Chondrocyte (in vitro differentiated cells): ENCODE results near the gene RFPL3. TPM values are rescaled to one million over a fixed set of nuclear protein-coding genes. Genes with fewer than 3 reads are reported as not detected.
"Not testable (repeated sequence)": the region's sequence is repeated elsewhere in the genome, so short reads cannot be mapped to it uniquely, and the experiment has no call there.

Experiments
- DNase-seq: peaks from one replicate; pipeline ENCODE4 v3.0.0; 2021; ENCODE audit warnings: mixed read lengths, low spot score
- H3K27ac Mint-ChIP-seq: one replicate; pipeline ENCODE4 v1.8.0; 2021; ENCODE audit warnings: mild to moderate bottlenecking, moderate library complexity, mixed read lengths; ENCODE audit not compliant: unreplicated experiment
- H3K27me3 Mint-ChIP-seq: 2 replicates; pipeline ENCODE4 v1.8.0; 2021; ENCODE audit warnings: low read depth, mixed read lengths
- H3K36me3 Mint-ChIP-seq: 2 replicates; pipeline ENCODE4 v1.8.0; 2021; ENCODE audit warnings: low read depth, mixed read lengths
- H3K4me1 Mint-ChIP-seq: 2 replicates; pipeline ENCODE4 v1.8.0; 2021; ENCODE audit warnings: low read depth, mild to moderate bottlenecking, mixed read lengths
- H3K4me3 Mint-ChIP-seq: one replicate; pipeline ENCODE4 v1.8.0; 2021; ENCODE audit warnings: mild to moderate bottlenecking, moderate library complexity, mixed read lengths; ENCODE audit not compliant: unreplicated experiment
- H3K9me3 Mint-ChIP-seq: 2 replicates; pipeline ENCODE4 v1.8.0; 2021; ENCODE audit warnings: low read depth, mixed read lengths
- total RNA-seq: library from RNA; stranded (reverse); gene quantifications from 3 replicates; pipeline ENCODE4 v1.2.1, GENCODE V29; 2021
- TF ChIP-seq, protein P1 (sequence below): fragments of 200-600 bp; sonication (generic); IDR thresholded peaks from 2 replicates; pipeline ENCODE4 v1.5.0; 2021; ENCODE audit warnings: antibody characterized with exemption, mild to moderate bottlenecking, moderate library complexity

RFPL3 gene
- total RNA-seq, 1 donor from 2014 or later, result not detected

DNA sequence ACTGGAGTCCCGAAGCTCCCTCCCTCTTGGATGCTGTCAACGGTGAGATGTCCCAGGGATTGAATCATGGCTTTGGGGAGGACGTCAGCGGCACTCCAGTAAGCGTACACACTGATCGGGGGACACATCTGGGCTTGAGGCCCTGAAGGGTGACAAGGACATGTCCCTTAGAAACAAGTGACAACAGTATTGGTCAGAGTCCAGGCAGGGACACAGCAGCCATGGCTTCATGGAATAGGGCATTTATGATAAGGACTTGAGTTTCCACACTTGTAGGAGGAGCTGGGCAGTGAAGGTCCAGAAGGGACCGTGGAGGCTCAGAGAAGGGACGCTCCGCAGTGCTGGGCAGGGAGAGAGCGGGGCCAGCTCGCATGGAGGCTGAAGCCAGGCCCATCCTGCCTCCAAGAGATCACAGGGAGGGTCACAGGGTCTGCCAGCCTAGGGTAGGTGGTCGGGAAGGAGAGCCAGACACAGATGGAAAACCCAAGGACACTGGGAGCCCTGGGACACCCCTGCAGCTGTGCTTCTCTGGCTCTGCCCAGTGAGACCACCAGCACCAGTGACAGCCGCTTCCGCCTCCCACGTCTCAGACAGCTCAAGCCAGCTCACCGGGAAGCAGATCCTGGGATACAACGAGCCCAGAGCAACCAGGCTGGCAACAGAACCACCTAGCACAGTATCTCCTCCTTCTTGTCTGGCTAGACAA is 22.9 kb upstream of the RFPL3 start:
- TF ChIP-seq, protein P1, sequence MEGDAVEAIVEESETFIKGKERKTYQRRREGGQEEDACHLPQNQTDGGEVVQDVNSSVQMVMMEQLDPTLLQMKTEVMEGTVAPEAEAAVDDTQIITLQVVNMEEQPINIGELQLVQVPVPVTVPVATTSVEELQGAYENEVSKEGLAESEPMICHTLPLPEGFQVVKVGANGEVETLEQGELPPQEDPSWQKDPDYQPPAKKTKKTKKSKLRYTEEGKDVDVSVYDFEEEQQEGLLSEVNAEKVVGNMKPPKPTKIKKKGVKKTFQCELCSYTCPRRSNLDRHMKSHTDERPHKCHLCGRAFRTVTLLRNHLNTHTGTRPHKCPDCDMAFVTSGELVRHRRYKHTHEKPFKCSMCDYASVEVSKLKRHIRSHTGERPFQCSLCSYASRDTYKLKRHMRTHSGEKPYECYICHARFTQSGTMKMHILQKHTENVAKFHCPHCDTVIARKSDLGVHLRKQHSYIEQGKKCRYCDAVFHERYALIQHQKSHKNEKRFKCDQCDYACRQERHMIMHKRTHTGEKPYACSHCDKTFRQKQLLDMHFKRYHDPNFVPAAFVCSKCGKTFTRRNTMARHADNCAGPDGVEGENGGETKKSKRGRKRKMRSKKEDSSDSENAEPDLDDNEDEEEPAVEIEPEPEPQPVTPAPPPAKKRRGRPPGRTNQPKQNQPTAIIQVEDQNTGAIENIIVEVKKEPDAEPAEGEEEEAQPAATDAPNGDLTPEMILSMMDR, result no peak
- Mint-ChIP-seq H3K36me3 (no peaks in the 10 kb centered on the region), H3K27me3 (peaks cover 12% of the 10 kb centered on the region), H3K4me1 (no peaks in the 10 kb centered on the region), H3K9me3 (no peaks in the 10 kb centered on the region), H3K4me3 (no peak overlapping the region), H3K27ac (no peak overlapping the region)
- peak; percentile 65 for DNase-seq

DNA sequence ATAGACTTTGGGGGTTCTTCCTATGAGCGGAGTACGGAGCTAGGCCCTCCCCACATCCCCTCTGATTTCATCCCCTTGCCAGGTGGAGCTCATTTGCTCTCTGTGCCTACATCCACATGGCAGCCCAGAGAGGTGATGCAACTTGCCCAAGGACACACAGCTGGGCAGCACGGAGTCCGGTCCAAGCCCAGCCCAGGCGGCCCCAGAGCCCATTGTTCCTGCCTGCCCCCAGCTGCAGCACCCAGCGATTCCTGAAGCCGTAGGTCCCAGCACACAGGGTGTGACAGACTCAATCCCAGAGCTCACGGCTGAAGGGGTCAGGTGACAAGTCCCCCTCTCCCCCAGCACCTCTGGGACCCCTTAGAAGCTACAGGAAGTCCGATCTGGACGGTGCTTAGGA is 22.2 kb upstream of the RFPL3 start:
- Mint-ChIP-seq H3K27ac (no peak overlapping the region), H3K4me3 (no peak overlapping the region), H3K27me3 (peaks cover 19% of the 10 kb centered on the region), H3K4me1 (no peaks in the 10 kb centered on the region), H3K36me3 (no peaks in the 10 kb centered on the region), H3K9me3 (no peaks in the 10 kb centered on the region)
- TF ChIP-seq, protein P1, result no peak
- peak; percentile 68 for DNase-seq

DNA sequence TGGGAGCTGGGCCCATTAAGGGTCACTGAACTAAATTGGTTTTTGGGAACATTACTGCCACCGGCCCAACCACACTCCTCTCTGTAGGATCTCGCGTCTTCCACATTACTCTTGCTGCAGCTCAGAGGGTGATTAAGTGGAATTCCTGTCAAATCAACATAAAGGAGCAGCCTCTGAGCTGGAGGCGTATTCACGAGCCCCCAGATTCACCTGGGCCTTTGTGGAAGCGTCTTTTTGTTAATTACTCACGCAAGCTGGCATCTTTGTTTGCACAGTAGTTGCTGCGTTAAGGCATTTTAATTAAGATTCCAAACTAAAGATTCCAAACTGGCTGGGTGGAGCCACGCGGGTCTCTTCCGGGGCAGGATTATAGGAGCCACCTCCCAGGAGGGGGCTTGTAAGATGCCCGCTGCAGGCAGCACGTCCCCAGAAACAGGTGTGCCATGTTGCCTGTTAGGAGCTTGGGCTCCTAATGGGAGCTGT is 21.5 kb upstream of the RFPL3 start:
- no peaks in the 10 kb centered on the region for H3K4me1 Mint-ChIP-seq
- TF ChIP-seq, protein P1, result no peak
- no peak overlapping the region for H3K27ac Mint-ChIP-seq
- H3K36me3 Mint-ChIP-seq, result no peaks in the 10 kb centered on the region
- DNase-seq, result peak; percentile 34
- peaks cover 25% of the 10 kb centered on the region for H3K27me3 Mint-ChIP-seq
- H3K9me3 Mint-ChIP-seq, result no peaks in the 10 kb centered on the region
- H3K4me3 Mint-ChIP-seq, result no peak overlapping the region

DNA sequence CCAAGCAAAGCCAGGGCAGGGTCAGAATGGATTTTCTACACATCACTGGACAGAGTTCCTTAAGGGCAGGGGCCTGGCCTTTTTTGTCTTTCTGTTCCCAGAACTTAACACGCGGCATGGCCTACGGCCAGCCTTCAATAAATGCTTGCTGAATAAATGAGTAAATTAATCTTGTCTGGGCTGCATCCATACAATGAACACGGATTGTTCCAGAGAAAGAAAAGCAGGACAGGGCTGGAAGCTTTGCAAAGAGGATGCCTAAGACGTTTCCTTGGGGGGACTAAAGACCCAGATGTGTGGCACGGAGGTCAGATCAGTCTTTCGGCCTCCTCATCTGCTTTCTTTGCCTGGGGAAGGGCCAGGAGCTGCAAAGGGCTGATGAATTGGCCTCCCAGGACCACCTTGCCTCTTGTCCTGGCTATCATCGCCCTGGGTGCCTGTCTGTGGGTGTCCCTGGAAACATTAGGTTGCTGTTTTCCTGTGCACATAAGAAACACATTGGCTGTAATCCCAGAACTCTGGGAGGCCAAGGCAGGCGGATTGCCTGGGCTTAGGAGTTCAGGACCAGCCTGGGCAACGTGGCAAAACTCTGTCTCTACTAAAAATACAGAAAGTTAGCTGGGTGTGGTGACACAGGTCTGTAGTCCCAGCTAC is 20.8 kb upstream of the RFPL3 start:
- TF ChIP-seq, protein P1, result no peak
- no peaks in the 10 kb centered on the region for H3K36me3 Mint-ChIP-seq
- H3K4me1 Mint-ChIP-seq, result no peaks in the 10 kb centered on the region
- H3K4me3 Mint-ChIP-seq, result no peak overlapping the region
- DNase-seq, result peak; percentile 34
- peaks cover 31% of the 10 kb centered on the region for H3K27me3 Mint-ChIP-seq
- H3K9me3 Mint-ChIP-seq, result no peaks in the 10 kb centered on the region
- H3K27ac Mint-ChIP-seq, result no peak overlapping the region

DNA sequence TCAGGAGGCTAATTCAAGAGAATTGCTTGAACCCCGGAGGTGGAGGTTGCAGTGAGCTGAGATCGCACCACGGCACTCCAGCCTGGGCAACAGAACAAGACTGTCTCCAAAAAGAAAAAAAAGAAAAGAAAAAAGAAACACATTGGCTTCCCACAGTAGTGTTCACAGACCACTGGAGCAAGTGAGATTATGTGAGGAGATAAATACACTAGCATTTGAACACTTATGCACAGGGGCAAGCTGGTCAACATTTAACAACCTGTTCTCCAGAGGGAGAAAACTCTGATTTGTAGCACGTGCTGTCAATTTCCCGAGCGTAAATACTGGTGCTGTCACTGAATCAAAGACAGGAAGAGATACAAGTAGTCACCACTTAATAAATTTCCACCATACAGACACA is 20.2 kb upstream of the RFPL3 start:
- not testable (repeated sequence) for H3K4me3 Mint-ChIP-seq, H3K36me3 Mint-ChIP-seq, DNase-seq, H3K27ac Mint-ChIP-seq, H3K4me1 Mint-ChIP-seq, H3K9me3 Mint-ChIP-seq
- peaks cover 31% of the 10 kb centered on the region for H3K27me3 Mint-ChIP-seq
